ENCODE data around the gene PTRH1.

Gene PTRH1

GRCh38 chr9:127673234-127673633 lies 42.2 kb downstream of the PTRH1 start:
- in situ Hi-C loops (cut with MboI; ENCODE audit: low sequenced_read_pairs): no loop called here

DNA sequence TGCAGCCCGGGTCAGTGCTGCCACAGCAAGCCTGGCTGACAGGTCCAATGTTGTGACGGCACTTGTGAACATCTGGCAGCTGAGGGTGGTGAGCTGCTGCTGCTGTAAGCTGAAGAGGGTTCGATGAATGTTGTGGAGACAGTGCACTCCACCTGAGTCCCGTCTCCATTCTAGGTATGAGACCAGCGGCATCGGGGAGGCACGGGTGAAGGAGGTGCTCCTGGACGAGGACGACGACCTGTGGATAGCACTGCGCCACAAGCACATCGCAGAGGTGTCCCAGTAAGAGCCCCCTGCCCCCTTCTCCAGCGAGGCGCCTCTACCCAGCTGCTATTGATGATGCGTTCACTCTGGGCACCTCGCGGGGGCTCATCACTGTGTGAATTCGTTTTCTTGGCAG lies 47.6 kb downstream of the PTRH1 start:
- in situ Hi-C loops (cut with MboI; ENCODE audit: low sequenced_read_pairs): no loop called here

GRCh38 chr9:127667127-127667844 lies 48.2 kb downstream of the PTRH1 start:
- in situ Hi-C loops (cut with MboI; ENCODE audit: low sequenced_read_pairs): no loop called here

- in situ Hi-C loops (cut with MboI; ENCODE audit: low sequenced_read_pairs): no loop called here
Observed at GRCh38 chr9:127664678-127665507, 50.6 kb downstream of the PTRH1 start.

GRCh38 chr9:127664324-127664677 lies 51.2 kb downstream of the PTRH1 start:
- in situ Hi-C loops (cut with MboI; ENCODE audit: low sequenced_read_pairs): no loop called here
